ENCODE measurements around the gene COL3A1.
A peak's percentile ranks its signal among the peaks of the same experiment; 100 is the strongest.

COL3A1 gene

GRCh38 chr2:188993247-188993646, 19.1 kb downstream of the COL3A1 start:
- TF ChIP-seq SIN3A (IDR thresholded peaks at IDR 0.05; ENCODE audit: borderline replicate concordance, insufficient read depth, low read length): no peak
- no peak for TF ChIP-seq TAF1 (IDR thresholded peaks at IDR 0.05; ENCODE audit: borderline replicate concordance, insufficient read depth, low read length)
- no peak for TF ChIP-seq POLR2AphosphoS5 (IDR thresholded peaks at IDR 0.05; ENCODE audit: low read depth, low read length)
- TF ChIP-seq REST (IDR thresholded peaks at IDR 0.05; ENCODE audit: insufficient read depth in 1 of 2, low read depth in 2 of 2, low read length in 2 of 2): no peak
- no peak for TF ChIP-seq FOXP2 (optimal IDR thresholded peaks at IDR 0.05; ENCODE audit: borderline replicate concordance, extremely low read depth, extremely low read length, insufficient read depth)

- TF ChIP-seq TAF1 (IDR thresholded peaks at IDR 0.05; ENCODE audit: borderline replicate concordance, insufficient read depth, low read length): no peak
These were observed 23.1 kb downstream of the COL3A1 start for GRCh38 chr2:188997263-188997662.

GRCh38 chr2:189000221-189000620, 26.0 kb downstream of the COL3A1 start:
- no peak for TF ChIP-seq REST (IDR thresholded peaks at IDR 0.05; ENCODE audit: insufficient read depth in 1 of 2, low read depth in 2 of 2, low read length in 2 of 2)
- no peak for TF ChIP-seq POLR2AphosphoS5 (IDR thresholded peaks at IDR 0.05; ENCODE audit: low read depth, low read length)
- no peak for TF ChIP-seq TAF1 (IDR thresholded peaks at IDR 0.05; ENCODE audit: borderline replicate concordance, insufficient read depth, low read length)
- TF ChIP-seq FOXP2 (optimal IDR thresholded peaks at IDR 0.05; ENCODE audit: borderline replicate concordance, extremely low read depth, extremely low read length, insufficient read depth): no peak
- TF ChIP-seq SIN3A (IDR thresholded peaks at IDR 0.05; ENCODE audit: borderline replicate concordance, insufficient read depth, low read length): no peak

- TF ChIP-seq REST (IDR thresholded peaks at IDR 0.05; ENCODE audit: insufficient read depth in 1 of 2, low read depth in 2 of 2, low read length in 2 of 2) (no peak), FOXP2 (optimal IDR thresholded peaks at IDR 0.05; ENCODE audit: borderline replicate concordance, extremely low read depth, extremely low read length, insufficient read depth) (no peak), SIN3A (IDR thresholded peaks at IDR 0.05; ENCODE audit: borderline replicate concordance, insufficient read depth, low read length) (0 out of 2 replicates have a peak, but pooled peaks have one; percentile 38)
These were observed 27.9 kb downstream of the COL3A1 start for GRCh38 chr2:189002079-189002478.

GRCh38 chr2:189008555-189009262, 34.5 kb downstream of the COL3A1 start:
- TF ChIP-seq POLR2AphosphoS5 (IDR thresholded peaks at IDR 0.05; ENCODE audit: low read depth, low read length): no peak
- no peak for TF ChIP-seq FOXP2 (optimal IDR thresholded peaks at IDR 0.05; ENCODE audit: borderline replicate concordance, extremely low read depth, extremely low read length, insufficient read depth)
- TF ChIP-seq REST (IDR thresholded peaks at IDR 0.05; ENCODE audit: insufficient read depth in 1 of 2, low read depth in 2 of 2, low read length in 2 of 2): no peak
- no peak for TF ChIP-seq TAF1 (IDR thresholded peaks at IDR 0.05; ENCODE audit: borderline replicate concordance, insufficient read depth, low read length)
- no peak for TF ChIP-seq SIN3A (IDR thresholded peaks at IDR 0.05; ENCODE audit: borderline replicate concordance, insufficient read depth, low read length)
